H9 (cell line): ENCODE measurements around the gene SPTLC3. TPM values are rescaled to one million over a fixed set of nuclear protein-coding genes. Genes with fewer than 3 reads are reported as not detected.

Experiments
- DNase-seq: peaks from one replicate; pipeline ENCODE4 v3.0.0-alpha.2; 2017
- H2AFZ ChIP-seq: one replicate; pipeline ENCODE4 v1.6.1; 2013; ENCODE audit warnings: mild to moderate bottlenecking, low read length, control low read depth, moderate library complexity
- H2AK5ac ChIP-seq: 2 replicates; pipeline ENCODE4 v1.6.1; 2013; ENCODE audit warnings: low read length, control low read depth, mixed read lengths; ENCODE audit not compliant: insufficient read length
- H2BK120ac ChIP-seq: one replicate; pipeline ENCODE4 v1.6.1; 2013; ENCODE audit warnings: low read depth, mild to moderate bottlenecking, low read length, control low read depth, inconsistent platforms; ENCODE audit not compliant: poor library complexity, severe bottlenecking
- H2BK12ac ChIP-seq: 2 replicates; pipeline ENCODE4 v1.6.1; 2013; ENCODE audit warnings: low read length, control low read depth, mixed read lengths, low read depth; ENCODE audit not compliant: insufficient read length
- H2BK15ac ChIP-seq: 2 replicates; pipeline ENCODE4 v1.6.1; 2013; ENCODE audit warnings: low read depth, low read length, control low read depth
- H2BK20ac ChIP-seq: one replicate; pipeline ENCODE4 v1.6.1; 2013; ENCODE audit warnings: low read depth, mild to moderate bottlenecking, low read length, control low read depth, inconsistent platforms; ENCODE audit not compliant: poor library complexity, severe bottlenecking
- H2BK5ac ChIP-seq: 2 replicates; pipeline ENCODE4 v1.6.1; 2013; ENCODE audit warnings: low read length, control low read depth, mixed read lengths; ENCODE audit not compliant: insufficient read length
- H3K14ac ChIP-seq: 2 replicates; pipeline ENCODE4 v1.6.1; 2013; ENCODE audit warnings: low read length, control low read depth; ENCODE audit not compliant: insufficient read depth
- H3K18ac ChIP-seq: 2 replicates; pipeline ENCODE4 v1.6.1; 2013; ENCODE audit warnings: low read depth, mild to moderate bottlenecking, mixed read lengths, low read length, control low read depth; ENCODE audit not compliant: insufficient read length
- H3K23ac ChIP-seq: 2 replicates; pipeline ENCODE4 v1.6.1; 2013; ENCODE audit warnings: low read length, control low read depth, mixed read lengths, low read depth; ENCODE audit not compliant: insufficient read length
- H3K23me2 ChIP-seq: 2 replicates; pipeline ENCODE4 v1.6.1; 2013; ENCODE audit warnings: low read depth, mild to moderate bottlenecking, mixed read lengths, low read length, control low read depth; ENCODE audit not compliant: insufficient read length, poor library complexity, severe bottlenecking
- H3K27ac ChIP-seq: 2 replicates; pipeline ENCODE4 v1.5.1; 2013; ENCODE audit warnings: low read length, control low read depth, mixed read lengths, low read depth; ENCODE audit not compliant: insufficient read length
- H3K27me3 ChIP-seq: 2 replicates; pipeline ENCODE4 v1.6.1; 2013; ENCODE audit warnings: low read length, control low read depth, inconsistent platforms; ENCODE audit not compliant: insufficient read depth
- H3K4ac ChIP-seq: 2 replicates; pipeline ENCODE4 v1.6.1; 2013; ENCODE audit warnings: low read depth, mild to moderate bottlenecking, control low read depth, inconsistent platforms, low read length, moderate library complexity
- H3K4me1 ChIP-seq: 2 replicates; pipeline ENCODE4 v1.6.1; 2013; ENCODE audit warnings: low read length, control low read depth, inconsistent platforms; ENCODE audit not compliant: insufficient read depth
- H3K4me2 ChIP-seq: 2 replicates; pipeline ENCODE4 v1.6.1; 2013; ENCODE audit warnings: low read length, control low read depth, mixed read lengths; ENCODE audit not compliant: insufficient read length, insufficient read depth
- H3K56ac ChIP-seq: 2 replicates; pipeline ENCODE4 v1.6.1; 2013; ENCODE audit warnings: low read depth, mild to moderate bottlenecking, mixed read lengths, low read length, control low read depth; ENCODE audit not compliant: insufficient read length
- H3K79me1 ChIP-seq: 2 replicates; pipeline ENCODE4 v1.6.1; 2013; ENCODE audit warnings: low read depth, mild to moderate bottlenecking, moderate library complexity, low read length, control low read depth, inconsistent platforms; ENCODE audit not compliant: insufficient read depth, poor library complexity, severe bottlenecking
- H3K79me2 ChIP-seq: 2 replicates; pipeline ENCODE4 v1.6.1; 2013; ENCODE audit warnings: low read length, control low read depth, inconsistent platforms; ENCODE audit not compliant: insufficient read depth
- H3K9ac ChIP-seq: 2 replicates; pipeline ENCODE4 v1.6.1; 2013; ENCODE audit warnings: low read length, control low read depth, mixed read lengths; ENCODE audit not compliant: insufficient read length; ENCODE audit errors: extremely low read depth
- H3K9me3 ChIP-seq: one replicate; pipeline ENCODE4 v1.6.1; 2013; ENCODE audit warnings: low read depth, low read length, inconsistent platforms; ENCODE audit not compliant: control insufficient read depth
- H3T11ph ChIP-seq: one replicate; pipeline ENCODE4 v1.6.1; 2013; ENCODE audit warnings: mild to moderate bottlenecking, low read length, control low read depth, inconsistent platforms
- H4K20me1 ChIP-seq: one replicate; pipeline ENCODE4 v1.6.1; 2013; ENCODE audit not compliant: control insufficient read depth, insufficient read length, insufficient read depth
- H4K5ac ChIP-seq: 2 replicates; pipeline ENCODE4 v1.6.1; 2013; ENCODE audit warnings: low read depth, mild to moderate bottlenecking, mixed read lengths, low read length, control low read depth; ENCODE audit not compliant: insufficient read length
- H4K8ac ChIP-seq: replicated peaks from 2 replicates; pipeline ENCODE4 v1.6.1; 2013; ENCODE audit warnings: low read length, control low read depth, mixed read lengths, low read depth; ENCODE audit not compliant: insufficient read length
- H4K91ac ChIP-seq: 2 replicates; pipeline ENCODE4 v1.6.1; 2013; ENCODE audit warnings: low read depth, mild to moderate bottlenecking, moderate library complexity, mixed read lengths, low read length, control low read depth; ENCODE audit not compliant: insufficient read length
- H3K27ac Mint-ChIP-seq, 3 experiments: 2 replicates in 2 of 3; 3 replicates in 1 of 3; pipeline ENCODE4 v1.8.0; 2020 to 2021; ENCODE audit warnings: mixed read lengths in 3 of 3, mild to moderate bottlenecking in 1 of 3, moderate library complexity in 1 of 3
- H3K27me3 Mint-ChIP-seq: 2 replicates; pipeline ENCODE4 v1.8.0; 2021; ENCODE audit warnings: low read depth, mild to moderate bottlenecking, moderate library complexity, mixed read lengths
- H3K36me3 Mint-ChIP-seq, 3 experiments: 2 replicates in 2 of 3; 3 replicates in 1 of 3; pipeline ENCODE4 v1.8.0; 2020 to 2021; ENCODE audit warnings: low read depth in 3 of 3, mixed read lengths in 3 of 3; ENCODE audit not compliant: insufficient read depth in 1 of 3
- H3K4me1 Mint-ChIP-seq, 2 experiments: 2 replicates each; pipeline ENCODE4 v1.8.0; 2020; ENCODE audit warnings: mixed read lengths in 2 of 2
- H3K4me3 Mint-ChIP-seq, 2 experiments: 2 replicates in 1 of 2; 3 replicates in 1 of 2; pipeline ENCODE4 v1.8.0; 2020 to 2021; ENCODE audit warnings: mild to moderate bottlenecking in 2 of 2, mixed read lengths in 2 of 2, moderate library complexity in 1 of 2
- H3K9me3 Mint-ChIP-seq, 2 experiments: 2 replicates in 1 of 2; 3 replicates in 1 of 2; pipeline ENCODE4 v1.8.0; 2020; ENCODE audit warnings: mild to moderate bottlenecking in 2 of 2, mixed read lengths in 2 of 2, moderate library complexity in 1 of 2
- WGBS: extraction: QIAGEN DNeasy Blood & Tissue Kit; methylation state at CpG from one replicate; pipeline ENCODE4 v1.1.7; 2013; ENCODE audit warnings: missing lambda C conversion rate, low lambda C conversion rate, mixed read lengths; ENCODE audit not compliant: insufficient read length; ENCODE audit errors: extremely low coverage; 5-methylcytosine and 5-hydroxymethylcytosine counted together
- total RNA-seq: library from RNA; stranded (reverse); gene quantifications from 2 replicates; pipeline ENCODE4 v1.2.1, GENCODE V29; 2021
- TF ChIP-seq, protein P1 (sequence below): fragments of 200-600 bp; sonication (generic); conservative IDR thresholded peaks from 3 replicates; pipeline ENCODE4 v1.8.0; 2021; ENCODE audit warnings: antibody characterized with exemption, mild to moderate bottlenecking

The SPTLC3 gene
- total RNA-seq, 1 experiment from 2014 or later: 0.68 TPM

GRCh38 chr20:13216533-13216932, 207.8 kb downstream of the SPTLC3 start:
- Mint-ChIP-seq H3K27me3 (peaks cover 73% of the 10 kb centered on the region), H3K4me3 (no peak overlapping the region), H3K36me3 (no peaks in the 10 kb centered on the region; a peak in 3 of 7 replicates), H3K4me1 (peaks cover 10 to 12% of the 10 kb centered on the region in 2 experiments), H3K27ac (no peak overlapping the region), H3K9me3 (no peaks in the 10 kb centered on the region)
- Histone ChIP-seq H2AK5ac (no peak overlapping the region), H3K4me1 (no peaks in the 10 kb centered on the region), H3K56ac (no peak overlapping the region), H3K4me2 (no peak overlapping the region), H2BK15ac (no peak overlapping the region), H2BK120ac (no peak overlapping the region), H4K91ac (no peak overlapping the region), H3K27ac (no peak overlapping the region), H2BK12ac (no peak overlapping the region), H2AFZ (no peak overlapping the region), H4K20me1 (peaks cover 2% of the 10 kb centered on the region), H3K79me1 (no peaks in the 10 kb centered on the region), H3K4ac (no peak overlapping the region), H2BK20ac (no peak overlapping the region), H3K23ac (no peak overlapping the region), H3K27me3 (peaks cover 20% of the 10 kb centered on the region), H3K14ac (no peak overlapping the region), H3K9me3 (no peaks in the 10 kb centered on the region), H3K18ac (no peak overlapping the region), H4K5ac (no peak overlapping the region), H3K79me2 (no peaks in the 10 kb centered on the region), H2BK5ac (no peak overlapping the region), H4K8ac (no peak overlapping the region), H3K9ac (no peak overlapping the region), H3K23me2 (peaks cover 15% of the 10 kb centered on the region), H3T11ph (no peak overlapping the region)
- TF ChIP-seq, protein P1, sequence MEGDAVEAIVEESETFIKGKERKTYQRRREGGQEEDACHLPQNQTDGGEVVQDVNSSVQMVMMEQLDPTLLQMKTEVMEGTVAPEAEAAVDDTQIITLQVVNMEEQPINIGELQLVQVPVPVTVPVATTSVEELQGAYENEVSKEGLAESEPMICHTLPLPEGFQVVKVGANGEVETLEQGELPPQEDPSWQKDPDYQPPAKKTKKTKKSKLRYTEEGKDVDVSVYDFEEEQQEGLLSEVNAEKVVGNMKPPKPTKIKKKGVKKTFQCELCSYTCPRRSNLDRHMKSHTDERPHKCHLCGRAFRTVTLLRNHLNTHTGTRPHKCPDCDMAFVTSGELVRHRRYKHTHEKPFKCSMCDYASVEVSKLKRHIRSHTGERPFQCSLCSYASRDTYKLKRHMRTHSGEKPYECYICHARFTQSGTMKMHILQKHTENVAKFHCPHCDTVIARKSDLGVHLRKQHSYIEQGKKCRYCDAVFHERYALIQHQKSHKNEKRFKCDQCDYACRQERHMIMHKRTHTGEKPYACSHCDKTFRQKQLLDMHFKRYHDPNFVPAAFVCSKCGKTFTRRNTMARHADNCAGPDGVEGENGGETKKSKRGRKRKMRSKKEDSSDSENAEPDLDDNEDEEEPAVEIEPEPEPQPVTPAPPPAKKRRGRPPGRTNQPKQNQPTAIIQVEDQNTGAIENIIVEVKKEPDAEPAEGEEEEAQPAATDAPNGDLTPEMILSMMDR: no peak
- no CpG with 5 or more reads among the region's 1 CpG for WGBS
- no peak for DNase-seq

Other genes starting within 250 kb of the SPTLC3 start
- gene ISM1, start 212.3 kb downstream of the SPTLC3 start, total RNA-seq: 0.20 and 0.24 TPM in 2 replicates